Activated T-cell treated with anti-CD3 and anti-CD28 coated beads, Interleukin-2, amount 50 U/mL, for 4 hours (primary cell): Measurements from ENCODE around the gene FIG4. TPM values are rescaled to one million over a fixed set of nuclear protein-coding genes. Genes with fewer than 3 reads are reported as not detected.
A peak's percentile ranks its signal among the peaks of the same experiment; 100 is the strongest.
"Not testable (repeated sequence)": the region's sequence is repeated elsewhere in the genome, so short reads cannot be mapped to it uniquely, and the experiment has no call there.

Experiments used
- ATAC-seq, 2 donors: fragments of 200-7000 bp; cut with Tn5 transposase; one replicate each; pipeline ENCODE4 v1.10.0; 2021
- DNase-seq: peaks from one replicate; pipeline ENCODE4 v3.0.0-alpha.2; 2020
- H3K27me3 Mint-ChIP-seq: one replicate; pipeline ENCODE4 v1.8.0; 2021; ENCODE audit warnings: low read depth, mixed read lengths
- H3K36me3 Mint-ChIP-seq: one replicate; pipeline ENCODE4 v1.8.0; 2022; ENCODE audit warnings: mixed read lengths; ENCODE audit not compliant: insufficient read depth
- H3K4me1 Mint-ChIP-seq: one replicate; pipeline ENCODE4 v1.8.0; 2021; ENCODE audit warnings: low read depth, mixed read lengths
- H3K4me3 Mint-ChIP-seq: one replicate; pipeline ENCODE4 v1.8.0; 2021; ENCODE audit warnings: mild to moderate bottlenecking, moderate library complexity, mixed read lengths
- H3K9me3 Mint-ChIP-seq: one replicate; pipeline ENCODE4 v1.8.0; 2021; ENCODE audit warnings: mixed read lengths
- total RNA-seq, 3 donors: library from RNA; stranded (reverse); gene quantifications; one replicate each; pipeline ENCODE4 v1.2.1, GENCODE V29; 2021

The FIG4 gene
- total RNA-seq, 3 donors from 2014 or later = 5.4 to 6.4 (median 5.9) TPM

GRCh38 chr6:109686566-109687265, 4.4 kb upstream of the FIG4 start:
- no peak overlapping the region for H3K4me3 Mint-ChIP-seq

GRCh38 chr6:109687271-109687761, 3.8 kb upstream of the FIG4 start:
- Mint-ChIP-seq H3K4me1 (peaks cover 29% of the 10 kb centered on the region), H3K9me3 (no peaks in the 10 kb centered on the region), H3K4me3 (no peak overlapping the region), H3K27me3 (no peaks in the 10 kb centered on the region), H3K36me3 (no peaks in the 10 kb centered on the region)
- DNase-seq (no peak), ATAC-seq (peak in 1 of 2 donors; percentile 13)

More at GRCh38 chr6:109686566-109687265, 4.4 kb upstream of the FIG4 start:
- peaks cover 25% of the 10 kb centered on the region for H3K4me1 Mint-ChIP-seq
- no peak for DNase-seq
- no peaks in the 10 kb centered on the region for H3K9me3 Mint-ChIP-seq
- no peaks in the 10 kb centered on the region for H3K36me3 Mint-ChIP-seq
- no peak for ATAC-seq
- H3K27me3 Mint-ChIP-seq = no peaks in the 10 kb centered on the region

DNA sequence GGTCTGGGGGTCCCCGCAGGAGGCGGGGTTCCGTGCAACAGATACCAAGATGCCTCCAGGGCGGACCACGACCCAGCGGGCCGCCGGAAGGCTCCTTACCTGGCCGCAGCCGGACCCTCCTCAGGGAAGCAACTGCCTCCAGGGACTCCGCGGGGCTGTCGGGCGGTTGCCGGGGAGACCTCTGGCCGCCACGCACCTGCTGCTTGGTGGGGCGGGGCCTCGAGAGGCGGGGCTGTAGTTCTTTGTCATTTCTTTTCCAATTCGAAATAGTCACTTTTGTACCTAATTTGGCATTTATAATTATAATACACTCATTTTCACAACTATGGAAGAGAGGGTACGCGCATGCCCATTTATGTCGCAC, 741 bp upstream of the FIG4 start:
- peak; percentile 56 for DNase-seq
- H3K9me3 Mint-ChIP-seq = no peaks in the 10 kb centered on the region
- peak overlapping the region; percentile 94 for H3K4me3 Mint-ChIP-seq
- peak; percentile 28 to 47 for ATAC-seq
- peaks cover 34% of the 10 kb centered on the region for H3K4me1 Mint-ChIP-seq
- no peaks in the 10 kb centered on the region for H3K36me3 Mint-ChIP-seq
- no peaks in the 10 kb centered on the region for H3K27me3 Mint-ChIP-seq

DNA sequence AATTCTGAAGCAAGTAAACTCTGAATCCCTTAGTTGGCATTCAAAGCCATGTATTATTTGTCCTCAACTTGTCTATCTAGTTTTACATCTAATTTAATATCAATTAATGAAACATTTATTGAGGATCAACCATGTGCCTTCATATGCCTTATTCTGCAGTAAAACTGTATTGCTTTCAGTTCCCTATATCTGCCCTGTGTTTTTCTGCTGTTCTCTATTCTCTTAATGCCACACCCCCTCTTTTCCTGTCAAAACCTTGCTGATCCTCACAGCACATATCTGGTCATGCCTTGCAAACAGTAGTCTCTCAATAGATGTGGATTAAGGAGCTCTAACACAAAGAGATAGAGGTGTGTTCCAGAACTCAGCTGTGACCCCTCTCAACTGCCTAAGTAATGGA, 2.0 kb downstream of the FIG4 start:
- DNase-seq (no peak), ATAC-seq (no peak)
- Mint-ChIP-seq H3K4me1 (peaks cover 24% of the 10 kb centered on the region), H3K36me3 (peaks cover 8% of the 10 kb centered on the region), H3K27me3 (no peaks in the 10 kb centered on the region), H3K9me3 (no peaks in the 10 kb centered on the region), H3K4me3 (no peak overlapping the region)

DNA sequence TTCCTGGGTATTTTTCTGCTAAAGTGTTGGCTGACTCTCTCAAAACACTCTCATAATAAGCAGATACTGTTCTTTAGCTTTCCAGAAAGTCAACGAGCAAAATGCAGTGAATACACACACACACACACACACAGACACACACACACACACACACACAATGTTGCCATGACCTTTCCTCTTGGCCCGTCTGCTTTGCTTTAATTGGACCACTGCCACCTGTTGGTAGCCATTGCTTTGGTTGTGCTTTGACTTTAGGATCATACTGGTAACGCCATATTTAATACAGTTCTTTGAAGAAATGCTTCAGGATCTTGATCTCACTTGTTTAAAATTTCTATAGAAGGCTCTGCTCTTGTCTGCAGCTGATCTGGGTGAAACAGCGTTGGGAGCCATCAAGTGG, 4.4 kb downstream of the FIG4 start:
- peaks cover 14% of the 10 kb centered on the region for H3K4me1 Mint-ChIP-seq
- no peaks in the 10 kb centered on the region for H3K9me3 Mint-ChIP-seq
- no peaks in the 10 kb centered on the region for H3K27me3 Mint-ChIP-seq
- H3K4me3 Mint-ChIP-seq = no peak overlapping the region
- DNase-seq (no peak), ATAC-seq (no peak)
- H3K36me3 Mint-ChIP-seq = peaks cover 8% of the 10 kb centered on the region

- peaks cover 13% of the 10 kb centered on the region for H3K4me1 Mint-ChIP-seq
- no peak for DNase-seq
- no peak for ATAC-seq
- no peak overlapping the region for H3K4me3 Mint-ChIP-seq
- peaks cover 8% of the 10 kb centered on the region for H3K36me3 Mint-ChIP-seq
- no peaks in the 10 kb centered on the region for H3K27me3 Mint-ChIP-seq
- no peaks in the 10 kb centered on the region for H3K9me3 Mint-ChIP-seq
Observed at GRCh38 chr6:109696355-109696754, 5.3 kb downstream of the FIG4 start.

DNA sequence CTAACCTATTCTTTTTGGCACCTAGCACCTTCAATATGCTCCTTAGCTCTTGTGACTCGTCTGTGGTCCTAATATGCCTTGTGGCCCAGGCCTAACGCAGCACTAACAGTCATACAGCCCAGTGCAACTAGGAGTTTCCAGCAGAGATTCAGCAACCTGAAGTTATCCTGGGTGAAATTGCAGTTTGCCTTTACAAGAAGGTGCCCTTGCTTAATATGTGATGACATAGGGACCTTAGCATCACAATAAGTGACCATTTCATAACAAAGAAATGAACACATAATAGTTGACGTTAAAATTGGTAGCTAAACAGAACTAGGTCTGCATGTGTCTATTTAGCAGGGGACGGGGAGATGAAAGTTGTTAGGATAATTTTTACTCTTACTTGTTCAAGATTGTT, 10.1 kb downstream of the FIG4 start:
- Mint-ChIP-seq H3K9me3 (no peaks in the 10 kb centered on the region), H3K4me3 (no peak overlapping the region), H3K36me3 (peaks cover 4% of the 10 kb centered on the region), H3K4me1 (peaks cover 9% of the 10 kb centered on the region), H3K27me3 (no peaks in the 10 kb centered on the region)
- ATAC-seq (no peak), DNase-seq (no peak)

DNA sequence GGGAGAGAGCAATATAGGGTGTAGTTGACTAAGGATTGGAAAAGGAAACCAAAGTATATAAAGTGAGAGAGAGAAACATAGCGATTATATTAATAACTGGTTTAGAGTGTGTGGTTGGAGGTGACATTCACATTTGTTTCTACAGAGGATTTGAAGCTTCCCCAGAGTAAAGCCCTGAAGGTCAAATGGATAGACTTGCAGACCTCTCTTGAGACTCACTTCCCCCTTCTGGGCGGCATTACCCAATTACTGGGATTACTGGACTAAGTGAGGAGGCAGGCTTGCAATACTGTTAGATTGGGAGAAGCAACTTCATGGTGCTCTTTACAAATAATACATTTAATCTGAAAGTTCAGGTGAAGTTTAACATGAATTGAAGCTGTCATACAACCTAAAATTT, 10.7 kb downstream of the FIG4 start:
- ATAC-seq = no peak
- no peak for DNase-seq
- H3K36me3 Mint-ChIP-seq = no peaks in the 10 kb centered on the region

GRCh38 chr6:109702791-109703190, 11.7 kb downstream of the FIG4 start:
- ATAC-seq (no peak), DNase-seq (no peak)
- H3K9me3 Mint-ChIP-seq = no peaks in the 10 kb centered on the region
- H3K4me1 Mint-ChIP-seq = peaks cover 16% of the 10 kb centered on the region
- H3K27me3 Mint-ChIP-seq = no peaks in the 10 kb centered on the region
- H3K36me3 Mint-ChIP-seq = no peaks in the 10 kb centered on the region
- H3K4me3 Mint-ChIP-seq = no peak overlapping the region

More for the DNA sequence above, 10.7 kb downstream of the FIG4 start:
- peaks cover 15% of the 10 kb centered on the region for H3K4me1 Mint-ChIP-seq
- H3K9me3 Mint-ChIP-seq = no peaks in the 10 kb centered on the region
- no peak overlapping the region for H3K4me3 Mint-ChIP-seq
- no peaks in the 10 kb centered on the region for H3K27me3 Mint-ChIP-seq

- Mint-ChIP-seq H3K27me3 (no peaks in the 10 kb centered on the region), H3K36me3 (peaks cover 11% of the 10 kb centered on the region), H3K4me1 (peaks cover 16% of the 10 kb centered on the region), H3K9me3 (peaks cover 4% of the 10 kb centered on the region), H3K4me3 (no peak overlapping the region)
- ATAC-seq = peak; percentile 96 to 97
- DNase-seq = peak; percentile 61
Observed at GRCh38 chr6:109705258-109705657, 14.2 kb downstream of the FIG4 start.

DNA sequence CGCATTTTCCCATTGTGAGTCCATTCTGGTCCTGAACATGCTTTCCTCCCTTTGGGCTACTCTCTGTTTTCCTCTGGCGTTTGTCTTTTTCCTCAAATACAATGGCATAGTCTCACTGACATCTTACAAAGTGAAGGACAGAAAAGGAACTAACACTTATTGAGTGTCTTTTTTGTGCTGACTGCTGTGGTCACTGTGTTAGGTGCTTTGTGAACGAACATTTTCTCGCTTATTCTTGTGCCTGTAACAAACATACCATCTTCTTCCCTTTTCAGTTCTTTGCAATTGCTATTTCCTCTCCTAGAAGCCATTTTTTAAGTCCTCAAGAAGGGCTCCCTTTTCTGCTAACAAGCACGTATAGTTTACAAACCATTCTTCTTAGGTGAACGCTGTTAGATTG, 15.4 kb downstream of the FIG4 start:
- Mint-ChIP-seq H3K27me3 (no peaks in the 10 kb centered on the region), H3K9me3 (peaks cover 4% of the 10 kb centered on the region), H3K36me3 (peaks cover 11% of the 10 kb centered on the region), H3K4me3 (no peak overlapping the region), H3K4me1 (peaks cover 18% of the 10 kb centered on the region)
- no peak for ATAC-seq
- no peak for DNase-seq

DNA sequence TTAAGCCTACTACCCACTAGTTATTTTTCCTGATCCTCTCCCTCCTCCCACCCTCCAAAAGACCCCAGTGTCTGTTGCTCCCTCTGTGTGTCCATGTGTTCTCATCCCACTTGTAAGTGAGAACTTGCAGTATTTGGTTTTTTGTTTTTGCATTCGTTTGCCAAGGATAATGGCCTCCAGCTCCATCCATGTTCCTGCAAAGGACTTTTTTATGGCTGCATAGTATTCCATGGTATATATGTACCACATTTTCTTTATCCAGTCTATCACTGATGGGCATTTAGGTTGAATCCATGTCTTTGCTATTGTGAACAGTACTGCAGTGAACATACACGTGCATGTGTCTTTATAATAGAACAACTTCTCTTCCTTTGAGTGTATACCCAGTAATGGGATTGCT, 17.0 kb downstream of the FIG4 start:
- H3K9me3 Mint-ChIP-seq, H3K4me3 Mint-ChIP-seq: not testable (repeated sequence)
- peaks cover 18% of the 10 kb centered on the region for H3K4me1 Mint-ChIP-seq

GRCh38 chr6:109713097-109713496, 22.0 kb downstream of the FIG4 start:
- H3K4me1 Mint-ChIP-seq = peaks cover 3% of the 10 kb centered on the region
- H3K9me3 Mint-ChIP-seq = peaks cover 4% of the 10 kb centered on the region
- ATAC-seq = no peak
- no peak overlapping the region for H3K4me3 Mint-ChIP-seq
- no peaks in the 10 kb centered on the region for H3K27me3 Mint-ChIP-seq
- peaks cover 19% of the 10 kb centered on the region for H3K36me3 Mint-ChIP-seq
- DNase-seq = no peak

More for the DNA sequence above, 17.0 kb downstream of the FIG4 start:
- H3K36me3 Mint-ChIP-seq = peaks cover 11% of the 10 kb centered on the region
- H3K27me3 Mint-ChIP-seq, DNase-seq, ATAC-seq: not testable (repeated sequence)

DNA sequence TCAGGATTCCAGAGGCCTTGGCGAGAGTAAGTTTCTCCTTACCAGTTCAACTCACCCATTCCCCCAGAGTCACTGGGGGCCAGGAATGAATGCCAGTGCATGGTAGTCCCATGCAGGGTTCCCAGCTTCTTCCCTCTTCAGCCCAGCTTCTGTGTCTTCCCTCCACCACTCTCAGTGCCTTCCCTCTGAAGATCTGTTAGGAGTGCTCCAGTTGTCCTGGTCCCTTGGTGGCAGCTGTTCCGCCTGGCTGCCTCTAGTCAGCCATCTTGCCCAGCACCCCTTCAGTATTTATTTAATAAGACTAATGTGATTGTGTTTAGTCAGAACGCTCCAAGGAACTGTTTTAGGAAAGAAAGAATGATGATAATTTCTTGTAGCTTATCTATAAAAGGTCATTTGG, 23.1 kb downstream of the FIG4 start:
- Mint-ChIP-seq H3K4me1 (peaks cover 3% of the 10 kb centered on the region), H3K36me3 (peaks cover 14% of the 10 kb centered on the region), H3K27me3 (no peaks in the 10 kb centered on the region), H3K9me3 (no peaks in the 10 kb centered on the region), H3K4me3 (no peak overlapping the region)
- ATAC-seq = no peak
- DNase-seq = no peak

DNA sequence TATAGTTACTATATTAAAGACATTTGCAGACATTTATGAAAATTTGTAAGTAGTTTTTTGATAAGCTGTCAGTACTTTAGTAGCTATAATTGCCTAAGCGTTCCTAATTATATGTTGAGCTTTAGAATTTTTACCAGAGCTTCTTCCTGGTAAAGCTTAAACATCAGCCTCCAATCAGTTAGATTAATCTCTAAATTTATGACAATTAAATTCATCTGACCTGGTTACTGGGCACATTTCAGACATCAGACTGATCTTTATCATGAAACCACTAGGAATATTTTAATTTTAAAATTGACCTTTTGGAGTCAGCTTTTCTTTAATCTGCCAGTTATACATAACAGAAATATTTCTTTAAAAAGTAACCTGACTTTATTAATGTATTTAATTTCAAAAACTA, 23.5 kb downstream of the FIG4 start:
- Mint-ChIP-seq H3K27me3 (no peaks in the 10 kb centered on the region), H3K36me3 (peaks cover 17% of the 10 kb centered on the region), H3K4me3 (no peak overlapping the region), H3K4me1 (peaks cover 3% of the 10 kb centered on the region), H3K9me3 (no peaks in the 10 kb centered on the region)
- ATAC-seq = no peak
- no peak for DNase-seq
